Right atrium auricular region (tissue), 2 donors: ENCODE measurements around the gene GPX2. TPM values are rescaled to one million over a fixed set of nuclear protein-coding genes. Genes with fewer than 3 reads are reported as not detected.

Experiments
- DNase-seq: peaks from one replicate; pipeline ENCODE4 v3.0.0-alpha.2; 2019; ENCODE audit warnings: low spot score
- H3K27ac ChIP-seq, 2 donors: fragments of 200-600 bp; sonication (generic); 1 replicate in 1 of 2; 2 replicates in 1 of 2; pipeline ENCODE4 v1.5.1; 2016 to 2019
- H3K27me3 ChIP-seq, 2 donors: fragments of 200-600 bp; sonication (generic); one replicate each; pipeline versions ENCODE4 v1.5.1 to v1.6.0; 2017 to 2019
- H3K36me3 ChIP-seq: fragments of 200-600 bp; sonication (generic); one replicate; pipeline ENCODE4 v1.5.1; 2016
- H3K4me1 ChIP-seq, 2 donors: fragments of 200-600 bp; sonication (generic); one replicate each; pipeline versions ENCODE4 v1.5.1 to v1.6.0; 2017 to 2019
- H3K4me3 ChIP-seq, 2 donors: fragments of 200-600 bp; sonication (generic); 1 replicate in 1 of 2; 2 replicates in 1 of 2; pipeline ENCODE4 v1.5.1; 2017 to 2019; ENCODE audit warnings: mild to moderate bottlenecking in 1 of 2, moderate library complexity in 1 of 2
- H3K9me3 ChIP-seq, 2 donors: fragments of 200-600 bp; sonication (generic); one replicate each; pipeline ENCODE4 v1.5.1; 2019
- CTCF ChIP-seq, 2 donors: fragments of 200-600 bp; sonication (generic); IDR thresholded peaks; one replicate each; pipeline ENCODE4 v1.5.1; 2019; ENCODE audit warnings: antibody characterized with exemption in 2 of 2
- total RNA-seq, 2 donors: library from RNA; depleted of rRNA; stranded (reverse); fragments of >200 nt; gene quantifications; one replicate each; pipeline ENCODE4 v1.1.0, GENCODE V29; 2016

The GPX2 gene
- total RNA-seq, 2 donors from 2014 or later = not detected

GRCh38 chr14:64926398-64926995, 16.0 kb downstream of the GPX2 start:
- TF ChIP-seq CTCF (IDR thresholded peaks at IDR 0.05) = no peak
- H3K9me3 ChIP-seq = no peaks in the 10 kb centered on the region
- H3K27ac ChIP-seq = no peak overlapping the region
- peaks cover 0 to 18% of the 10 kb centered on the region in 2 donors for H3K4me1 ChIP-seq
- H3K4me3 ChIP-seq = no peak overlapping the region
- no peaks in the 10 kb centered on the region for H3K27me3 ChIP-seq
- DNase-seq = no peak
- peaks cover 47% of the 10 kb centered on the region for H3K36me3 ChIP-seq

- Histone ChIP-seq H3K36me3 (peaks cover 34% of the 10 kb centered on the region), H3K27ac (no peak overlapping the region), H3K4me1 (peaks cover 0 to 16% of the 10 kb centered on the region in 2 donors), H3K9me3 (no peaks in the 10 kb centered on the region), H3K27me3 (no peaks in the 10 kb centered on the region), H3K4me3 (no peak overlapping the region)
- TF ChIP-seq CTCF (IDR thresholded peaks at IDR 0.05) = no peak
- DNase-seq = no peak
Observed at GRCh38 chr14:64923015-64923414, 19.5 kb downstream of the GPX2 start.

GRCh38 chr14:64920465-64920864, 22.1 kb downstream of the GPX2 start:
- TF ChIP-seq CTCF (IDR thresholded peaks at IDR 0.05) = no peak
- H3K36me3 ChIP-seq = peaks cover 14% of the 10 kb centered on the region
- no peak for DNase-seq
- H3K4me3 ChIP-seq = no peak overlapping the region
- H3K4me1 ChIP-seq = peaks cover 0 to 33% of the 10 kb centered on the region in 2 donors
- no peaks in the 10 kb centered on the region for H3K9me3 ChIP-seq
- peak overlapping the region in 1 of 2 donors; percentile 29 for H3K27ac ChIP-seq
- no peaks in the 10 kb centered on the region for H3K27me3 ChIP-seq

- no peak for DNase-seq
Observed at GRCh38 chr14:64919618-64920017, 22.9 kb downstream of the GPX2 start.

GRCh38 chr14:64919215-64919614, 23.3 kb downstream of the GPX2 start:
- DNase-seq = no peak
- TF ChIP-seq CTCF (IDR thresholded peaks at IDR 0.05) = no peak
- Histone ChIP-seq H3K9me3 (no peaks in the 10 kb centered on the region), H3K27me3 (no peaks in the 10 kb centered on the region), H3K36me3 (peaks cover 2% of the 10 kb centered on the region), H3K4me1 (peaks cover 0 to 40% of the 10 kb centered on the region in 2 donors), H3K4me3 (no peak overlapping the region), H3K27ac (peak overlapping the region in 1 of 2 donors; percentile 29)

More at GRCh38 chr14:64919618-64920017, 22.9 kb downstream of the GPX2 start:
- Histone ChIP-seq H3K4me1 (peaks cover 0 to 40% of the 10 kb centered on the region in 2 donors), H3K27me3 (no peaks in the 10 kb centered on the region), H3K36me3 (peaks cover 6% of the 10 kb centered on the region), H3K4me3 (no peak overlapping the region), H3K9me3 (no peaks in the 10 kb centered on the region), H3K27ac (peak overlapping the region in 1 of 2 donors; percentile 29)
- TF ChIP-seq CTCF (IDR thresholded peaks at IDR 0.05) = no peak

GRCh38 chr14:64918216-64918615, 24.3 kb downstream of the GPX2 start:
- H3K27ac ChIP-seq = peak overlapping the region in 1 of 2 donors; percentile 27
- H3K4me3 ChIP-seq = no peak overlapping the region
- no peaks in the 10 kb centered on the region for H3K36me3 ChIP-seq
- no peak for DNase-seq
- peaks cover 0 to 40% of the 10 kb centered on the region in 2 donors for H3K4me1 ChIP-seq
- H3K27me3 ChIP-seq = no peaks in the 10 kb centered on the region
- no peak for TF ChIP-seq CTCF (IDR thresholded peaks at IDR 0.05)
- no peaks in the 10 kb centered on the region for H3K9me3 ChIP-seq
